IPS-15b (cell line): Measurements from ENCODE around the gene CNTLN.

Experiments used
- H3K27me3 ChIP-seq: one replicate; pipeline ENCODE4 v1.6.1; 2013; ENCODE audit warnings: low read length; ENCODE audit not compliant: control insufficient read depth, insufficient read depth
- H3K36me3 ChIP-seq: one replicate; pipeline ENCODE4 v1.6.1; 2013; ENCODE audit warnings: low read length; ENCODE audit not compliant: control insufficient read depth, insufficient read depth
- H3K4me1 ChIP-seq: one replicate; pipeline ENCODE4 v1.6.1; 2013; ENCODE audit warnings: mild to moderate bottlenecking, low read length; ENCODE audit not compliant: control insufficient read depth, insufficient read depth
- H3K4me3 ChIP-seq: one replicate; pipeline ENCODE4 v1.5.1; 2013; ENCODE audit warnings: low read depth, low read length
- H3K9ac ChIP-seq: one replicate; pipeline ENCODE4 v1.6.1; 2013; ENCODE audit warnings: low read depth, mild to moderate bottlenecking, low read length
- H3K9me3 ChIP-seq: one replicate; pipeline ENCODE4 v1.6.1; 2013; ENCODE audit warnings: mild to moderate bottlenecking, low read length; ENCODE audit not compliant: control insufficient read depth, insufficient read depth

The CNTLN gene

GRCh38 chr9:17528859-17529258, 394.0 kb downstream of the CNTLN start:
- Histone ChIP-seq H3K4me3 (no peak overlapping the region), H3K27me3 (no peaks in the 10 kb centered on the region)

GRCh38 chr9:17531642-17532254, 396.9 kb downstream of the CNTLN start:
- no peaks in the 10 kb centered on the region for H3K27me3 ChIP-seq
- no peak overlapping the region for H3K9ac ChIP-seq
- H3K4me1 ChIP-seq, result no peaks in the 10 kb centered on the region
- H3K4me3 ChIP-seq, result no peak overlapping the region
- no peaks in the 10 kb centered on the region for H3K36me3 ChIP-seq
- H3K9me3 ChIP-seq, result no peaks in the 10 kb centered on the region

More at GRCh38 chr9:17528859-17529258, 394.0 kb downstream of the CNTLN start:
- H3K9me3 ChIP-seq, result no peaks in the 10 kb centered on the region
- no peaks in the 10 kb centered on the region for H3K36me3 ChIP-seq
- H3K4me1 ChIP-seq, result no peaks in the 10 kb centered on the region
- H3K9ac ChIP-seq, result no peak overlapping the region

- Histone ChIP-seq H3K9ac (no peak overlapping the region), H3K4me3 (no peak overlapping the region), H3K4me1 (no peaks in the 10 kb centered on the region)
Measured at GRCh38 chr9:17532461-17532860, 397.6 kb downstream of the CNTLN start.

GRCh38 chr9:17535176-17535575, 400.3 kb downstream of the CNTLN start:
- Histone ChIP-seq H3K9me3 (no peaks in the 10 kb centered on the region), H3K4me3 (no peak overlapping the region), H3K27me3 (no peaks in the 10 kb centered on the region), H3K36me3 (no peaks in the 10 kb centered on the region), H3K4me1 (no peaks in the 10 kb centered on the region), H3K9ac (no peak overlapping the region)

More at GRCh38 chr9:17532461-17532860, 397.6 kb downstream of the CNTLN start:
- Histone ChIP-seq H3K36me3 (no peaks in the 10 kb centered on the region), H3K9me3 (no peaks in the 10 kb centered on the region), H3K27me3 (no peaks in the 10 kb centered on the region)

GRCh38 chr9:17536027-17536426, 401.2 kb downstream of the CNTLN start:
- Histone ChIP-seq H3K27me3 (no peaks in the 10 kb centered on the region), H3K36me3 (no peaks in the 10 kb centered on the region), H3K4me3 (no peak overlapping the region), H3K9me3 (no peaks in the 10 kb centered on the region), H3K9ac (no peak overlapping the region), H3K4me1 (no peaks in the 10 kb centered on the region)

- Histone ChIP-seq H3K36me3 (no peaks in the 10 kb centered on the region), H3K27me3 (no peaks in the 10 kb centered on the region), H3K4me3 (no peak overlapping the region), H3K9ac (no peak overlapping the region), H3K9me3 (no peaks in the 10 kb centered on the region), H3K4me1 (no peaks in the 10 kb centered on the region)
Measured at GRCh38 chr9:17551023-17551422, 416.2 kb downstream of the CNTLN start.
